GM13977 (cell line): ENCODE results near the gene HMGXB4.

Experiments used
- DNase-seq: peaks from one replicate; pipeline ENCODE4 v3.0.0; 2012; ENCODE audit warnings: low spot score
- in situ Hi-C: fragments of 300-500 bp; cut with MboI; formaldehyde crosslinking; loops from one replicate; pipeline ENCODE4 v1.12.0; 2022; ENCODE audit warnings: low sequenced_read_pairs, low pct_unique_long_range_greater_than_20kb, mixed read lengths, inconsistent platforms; ENCODE audit not compliant: unreplicated experiment
- TF ChIP-seq, protein P1 (sequence below): IDR thresholded peaks from 2 replicates; pipeline ENCODE4 v1.5.1; 2012; ENCODE audit warnings: mild to moderate bottlenecking, control low read depth; ENCODE audit not compliant: insufficient read depth; ENCODE audit errors: extremely low read depth, missing control alignments

HMGXB4 gene, protein sequence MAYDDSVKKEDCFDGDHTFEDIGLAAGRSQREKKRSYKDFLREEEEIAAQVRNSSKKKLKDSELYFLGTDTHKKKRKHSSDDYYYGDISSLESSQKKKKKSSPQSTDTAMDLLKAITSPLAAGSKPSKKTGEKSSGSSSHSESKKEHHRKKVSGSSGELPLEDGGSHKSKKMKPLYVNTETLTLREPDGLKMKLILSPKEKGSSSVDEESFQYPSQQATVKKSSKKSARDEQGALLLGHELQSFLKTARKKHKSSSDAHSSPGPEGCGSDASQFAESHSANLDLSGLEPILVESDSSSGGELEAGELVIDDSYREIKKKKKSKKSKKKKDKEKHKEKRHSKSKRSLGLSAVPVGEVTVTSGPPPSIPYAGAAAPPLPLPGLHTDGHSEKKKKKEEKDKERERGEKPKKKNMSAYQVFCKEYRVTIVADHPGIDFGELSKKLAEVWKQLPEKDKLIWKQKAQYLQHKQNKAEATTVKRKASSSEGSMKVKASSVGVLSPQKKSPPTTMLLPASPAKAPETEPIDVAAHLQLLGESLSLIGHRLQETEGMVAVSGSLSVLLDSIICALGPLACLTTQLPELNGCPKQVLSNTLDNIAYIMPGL

DNA sequence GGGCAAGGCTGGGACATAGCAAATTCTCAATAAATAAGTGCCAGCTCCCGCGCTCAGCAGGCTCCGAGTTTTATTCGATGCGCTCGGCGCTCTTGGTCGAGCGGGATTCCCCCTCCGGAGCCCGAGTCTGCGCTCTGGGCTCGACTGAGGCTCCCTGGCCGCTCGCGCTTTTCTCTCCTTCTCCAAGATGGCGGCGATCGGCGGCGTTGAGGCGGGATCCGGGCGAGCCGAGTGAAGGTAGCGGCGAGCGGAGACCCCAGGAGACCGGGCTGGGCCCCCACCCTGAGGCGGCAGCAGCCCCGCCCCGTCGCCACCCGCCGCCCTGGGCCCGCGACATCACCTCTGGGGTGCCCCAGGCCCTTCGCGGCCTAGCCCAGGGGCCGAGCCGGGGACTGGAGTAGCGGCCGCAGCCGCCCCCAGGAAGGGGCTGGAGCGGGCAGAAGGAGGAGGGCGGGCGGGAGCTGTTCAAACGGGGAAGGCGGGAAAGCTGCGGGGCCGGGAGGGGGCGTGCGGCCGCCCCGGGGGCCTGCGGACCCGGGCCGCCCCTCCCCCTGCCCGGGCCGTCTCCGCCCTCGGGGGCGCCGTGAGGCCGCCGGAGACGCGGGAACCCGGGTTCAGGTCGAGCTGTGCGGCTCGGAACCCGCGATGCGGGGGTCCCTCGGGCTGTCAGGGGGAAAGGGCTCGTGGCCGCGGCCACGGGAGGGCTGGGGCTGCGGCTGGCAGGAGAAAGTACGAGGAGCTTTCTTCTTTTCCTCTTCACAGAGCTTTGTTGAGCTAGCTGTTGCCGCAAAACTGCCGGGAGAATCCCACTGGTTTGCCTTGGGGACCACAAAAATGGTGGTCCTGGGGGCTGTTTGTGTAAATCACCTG lies at the start of gene HMGXB4:
Gene HMGXB4 (plus strand): TSS at position 173 of the 870 bp plus-strand sequence. CDS start 4,898 bp downstream, outside the sequence.
- peak; percentile 93 for DNase-seq
- in situ Hi-C loops: no loop called here
- TF ChIP-seq, protein P1, sequence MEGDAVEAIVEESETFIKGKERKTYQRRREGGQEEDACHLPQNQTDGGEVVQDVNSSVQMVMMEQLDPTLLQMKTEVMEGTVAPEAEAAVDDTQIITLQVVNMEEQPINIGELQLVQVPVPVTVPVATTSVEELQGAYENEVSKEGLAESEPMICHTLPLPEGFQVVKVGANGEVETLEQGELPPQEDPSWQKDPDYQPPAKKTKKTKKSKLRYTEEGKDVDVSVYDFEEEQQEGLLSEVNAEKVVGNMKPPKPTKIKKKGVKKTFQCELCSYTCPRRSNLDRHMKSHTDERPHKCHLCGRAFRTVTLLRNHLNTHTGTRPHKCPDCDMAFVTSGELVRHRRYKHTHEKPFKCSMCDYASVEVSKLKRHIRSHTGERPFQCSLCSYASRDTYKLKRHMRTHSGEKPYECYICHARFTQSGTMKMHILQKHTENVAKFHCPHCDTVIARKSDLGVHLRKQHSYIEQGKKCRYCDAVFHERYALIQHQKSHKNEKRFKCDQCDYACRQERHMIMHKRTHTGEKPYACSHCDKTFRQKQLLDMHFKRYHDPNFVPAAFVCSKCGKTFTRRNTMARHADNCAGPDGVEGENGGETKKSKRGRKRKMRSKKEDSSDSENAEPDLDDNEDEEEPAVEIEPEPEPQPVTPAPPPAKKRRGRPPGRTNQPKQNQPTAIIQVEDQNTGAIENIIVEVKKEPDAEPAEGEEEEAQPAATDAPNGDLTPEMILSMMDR: peak; percentile 27

DNA sequence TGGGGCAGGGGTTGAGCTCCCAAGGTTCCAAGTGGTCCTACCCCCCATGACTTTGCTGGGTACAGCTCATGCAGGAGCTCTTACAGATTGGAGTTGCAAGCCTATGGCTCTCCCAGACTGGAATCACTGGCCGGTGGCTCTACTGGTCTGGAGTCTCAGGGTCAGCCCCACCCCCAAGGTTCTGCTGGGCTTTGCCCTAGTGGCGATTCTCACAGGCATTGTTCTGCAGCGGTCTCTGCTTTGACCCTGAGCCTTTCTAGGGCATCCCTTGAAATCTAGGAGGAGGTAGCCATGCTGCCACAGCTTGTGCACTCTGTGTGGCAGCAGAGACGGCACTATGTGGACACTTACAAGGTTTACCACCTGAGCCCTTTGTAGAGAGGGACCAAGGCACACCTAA lies 49.3 kb upstream of the HMGXB4 start:
- TF ChIP-seq, protein P1: no peak
- no peak for DNase-seq
- in situ Hi-C loops: no loop called here

DNA sequence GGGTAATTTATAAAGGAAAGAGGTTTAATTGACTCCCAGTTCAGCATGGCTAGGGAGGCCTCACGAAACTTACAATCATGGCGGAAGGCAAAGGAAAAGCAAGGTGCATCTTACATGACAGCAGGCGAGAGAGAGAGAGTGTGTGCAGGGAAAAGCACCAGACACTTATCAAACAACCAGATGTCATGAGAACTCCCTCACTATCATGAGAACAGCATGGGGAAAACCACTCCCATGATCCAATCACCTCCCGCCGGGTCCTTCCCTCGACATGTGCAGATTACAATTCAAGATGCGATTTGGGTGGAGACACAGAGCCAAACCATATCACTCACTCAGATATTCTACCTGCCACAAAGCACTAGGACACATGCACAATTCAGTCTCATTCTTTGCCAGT lies 48.1 kb upstream of the HMGXB4 start:
- TF ChIP-seq, protein P1: no peak
- DNase-seq: no peak
- in situ Hi-C loops: no loop called here

DNA sequence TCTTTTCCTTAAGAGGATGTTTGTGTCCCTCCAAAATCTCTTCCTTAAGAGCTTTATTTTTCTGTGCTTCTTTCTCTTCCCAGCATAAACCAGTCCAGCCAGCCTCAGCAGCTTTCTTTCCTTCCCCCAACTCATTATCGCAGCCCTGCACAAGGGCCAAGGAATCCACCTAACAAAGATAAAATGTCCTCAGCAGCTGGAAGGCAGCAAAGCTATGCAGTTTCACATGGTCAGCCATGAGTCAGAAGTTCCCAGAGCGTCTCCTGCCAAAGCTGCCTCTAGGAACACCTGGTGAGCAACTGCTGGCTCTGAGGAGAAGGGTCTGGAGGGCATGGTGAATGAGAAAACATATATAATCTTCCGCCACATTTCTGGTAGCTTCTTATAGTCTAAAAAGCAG lies 45.3 kb upstream of the HMGXB4 start:
- TF ChIP-seq, protein P1: no peak
- DNase-seq: no peak
- in situ Hi-C loops: no loop called here

DNA sequence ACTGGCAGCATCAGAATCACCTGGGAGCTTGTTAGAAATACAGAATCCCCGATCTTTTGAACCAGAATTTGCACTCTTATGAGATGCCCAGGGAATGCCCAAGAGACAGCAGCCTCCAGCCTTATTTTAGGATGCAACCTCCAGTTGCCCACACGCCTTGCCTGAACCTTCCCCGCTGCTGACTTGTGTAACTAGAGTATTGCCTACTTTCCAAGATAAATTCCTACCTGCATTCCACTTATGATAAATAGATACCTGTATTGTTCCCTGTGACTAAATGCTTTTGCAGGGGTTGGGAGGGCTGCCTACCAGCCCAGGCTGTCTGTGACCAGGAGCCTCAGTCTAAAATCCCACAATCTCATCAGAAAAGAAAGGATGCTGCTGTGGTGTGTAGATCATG lies 44.3 kb upstream of the HMGXB4 start:
- TF ChIP-seq, protein P1: no peak
- DNase-seq: no peak
- in situ Hi-C loops: no loop called here

DNA sequence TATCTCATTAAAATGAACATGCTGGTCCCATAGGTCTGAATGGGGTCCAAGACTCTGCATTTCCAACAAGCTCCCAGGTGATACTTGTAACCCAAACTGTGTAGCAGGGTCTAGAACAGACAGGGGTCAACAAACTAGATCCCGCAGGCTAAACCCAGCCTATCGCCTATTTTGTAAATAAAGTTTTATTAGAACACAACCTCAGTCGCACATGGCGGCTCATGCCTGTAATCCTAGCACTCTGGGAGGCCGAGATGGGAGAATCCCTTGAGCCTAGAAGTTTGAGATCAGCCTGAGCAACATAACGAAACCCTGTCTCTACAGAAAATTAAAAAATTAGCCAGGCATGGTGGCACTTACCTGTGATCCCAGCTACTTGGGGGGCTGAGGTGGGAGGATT lies 42.3 kb upstream of the HMGXB4 start:
- DNase-seq: no peak
- TF ChIP-seq, protein P1: no peak
- in situ Hi-C loops: no loop called here
